ENCODE measurements around the gene KCND1.
"Not testable (repeated sequence)": the region's sequence is repeated elsewhere in the genome, so short reads cannot be mapped to it uniquely, and the experiment has no call there.

Gene KCND1
- 1.2 to 1.9 reads per million in 2 experiments for total RNA-seq

DNA sequence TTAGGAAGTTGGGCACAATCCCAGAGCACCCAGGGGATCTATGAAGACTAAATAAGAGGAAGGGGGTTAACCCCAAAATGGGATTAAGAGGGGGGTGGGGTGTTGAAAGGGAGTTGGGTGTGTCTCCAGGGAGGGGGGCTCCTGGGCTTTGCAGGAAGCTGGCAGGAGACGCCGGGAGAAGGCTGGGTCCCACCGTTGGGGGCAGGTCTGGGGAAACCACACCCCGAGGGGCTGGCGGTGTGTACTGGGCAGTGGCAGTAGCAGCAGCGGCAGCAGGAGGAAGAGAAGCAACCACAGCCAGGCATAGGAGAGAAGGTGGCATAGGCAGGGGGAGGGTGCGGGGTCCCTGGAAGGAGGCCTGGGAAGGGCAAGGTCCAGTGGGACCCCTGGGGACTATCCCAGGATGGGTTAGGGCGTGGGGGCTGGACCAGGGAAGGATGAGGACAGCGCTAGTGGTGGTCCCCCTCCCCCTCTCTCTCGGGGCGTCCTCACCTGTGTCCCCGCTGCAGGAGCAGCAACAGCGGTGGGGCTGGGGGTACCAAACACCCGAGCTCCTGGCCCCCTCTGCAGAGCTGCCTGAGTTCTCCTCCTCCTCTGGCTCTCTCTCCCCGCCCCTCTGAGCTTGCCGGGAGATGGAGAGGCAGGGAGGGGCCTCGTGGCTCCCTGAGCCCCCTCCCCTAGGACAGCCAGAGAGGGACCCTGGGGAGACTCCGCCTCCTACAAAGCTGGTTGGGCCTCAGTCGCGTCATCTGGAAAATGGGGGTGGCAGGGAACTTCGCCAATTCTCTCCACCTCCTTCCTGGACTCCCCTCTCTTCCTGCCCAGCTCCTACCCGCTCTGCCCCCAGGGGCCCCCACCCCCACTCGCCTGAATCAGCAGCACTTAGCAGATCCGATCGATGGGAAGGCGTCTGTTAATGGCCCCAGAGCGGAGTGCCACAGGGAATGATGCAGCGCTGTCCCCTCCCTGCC lies at the start of gene KCND1:
TSS of gene KCND1 (minus strand) at position 596 of the 971 bp plus-strand sequence. CDS start 1,573 bp downstream, outside the sequence.
- no peak for DNase-seq (ENCODE audit: low read depth)

DNA sequence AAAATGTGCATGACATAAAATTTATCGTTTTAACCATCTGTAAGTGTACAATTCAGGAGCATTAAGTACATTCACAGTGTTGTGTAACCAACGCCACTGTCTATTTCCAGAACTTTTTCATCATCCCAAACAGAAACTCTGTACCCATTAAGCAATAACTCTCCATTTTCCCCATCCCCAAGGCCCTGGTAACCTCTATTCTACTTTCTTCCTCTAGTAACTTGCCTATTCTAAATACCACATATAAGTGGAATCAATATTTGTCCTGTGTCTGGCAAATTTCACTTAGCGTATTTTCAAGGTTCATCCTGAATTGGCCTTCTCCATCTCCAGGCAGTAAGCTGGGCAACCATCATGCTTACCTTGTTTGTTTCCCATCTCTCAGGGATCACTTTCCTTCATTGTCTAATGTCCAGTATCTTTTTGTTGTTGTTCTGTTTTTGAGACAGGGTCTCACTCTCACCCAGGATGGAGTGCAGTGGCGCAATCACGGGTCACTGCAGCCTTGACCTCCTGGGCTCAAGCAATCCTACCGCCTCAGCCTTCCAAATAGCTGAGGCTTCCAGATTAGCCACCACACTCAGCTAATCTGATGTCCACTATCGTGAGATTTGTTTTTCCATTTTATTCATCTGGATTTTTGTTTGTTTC lies 48.1 kb upstream of the KCND1 start:
- DNase-seq (ENCODE audit: low read depth) = no peak

DNA sequence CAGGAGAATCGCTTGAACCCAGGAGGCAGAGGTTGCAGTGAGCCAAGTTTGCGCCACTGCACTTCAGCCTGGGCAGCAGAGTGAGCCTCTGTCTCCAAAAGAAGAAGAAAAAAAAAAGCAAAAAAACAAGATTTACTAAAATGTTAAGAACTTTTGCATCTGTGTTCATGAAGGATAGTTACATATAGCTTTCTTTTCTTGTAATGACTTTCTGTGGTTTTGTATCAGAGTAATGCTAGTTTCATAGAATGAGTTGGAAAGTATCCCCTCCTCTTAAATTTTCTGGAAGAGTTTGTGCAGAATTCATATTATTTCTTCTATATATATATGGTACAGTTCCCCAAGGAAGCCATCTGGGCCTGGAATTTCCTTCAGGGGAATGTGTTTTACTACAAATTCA lies 47.4 kb upstream of the KCND1 start:
- no peak for DNase-seq (ENCODE audit: low read depth)

DNA sequence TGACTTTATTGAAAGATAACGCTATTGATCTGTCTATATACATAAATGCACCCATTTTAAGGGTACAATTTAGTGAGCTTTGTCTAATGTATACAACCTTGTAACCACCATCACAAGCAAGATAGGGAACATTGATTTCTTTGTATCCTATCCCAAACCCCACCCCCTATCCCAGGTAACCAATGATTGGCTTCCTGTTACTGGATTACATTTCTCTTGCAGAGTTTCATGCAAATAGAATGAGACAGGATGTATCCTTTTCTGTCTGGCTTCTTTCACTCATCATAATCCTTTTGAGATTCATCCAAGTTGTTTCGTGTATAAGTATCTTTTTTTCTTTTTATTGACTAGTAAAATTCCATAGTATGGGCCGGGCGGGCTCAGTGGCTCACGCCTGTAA lies 32.1 kb upstream of the KCND1 start:
- no peak for DNase-seq (ENCODE audit: low read depth)

DNA sequence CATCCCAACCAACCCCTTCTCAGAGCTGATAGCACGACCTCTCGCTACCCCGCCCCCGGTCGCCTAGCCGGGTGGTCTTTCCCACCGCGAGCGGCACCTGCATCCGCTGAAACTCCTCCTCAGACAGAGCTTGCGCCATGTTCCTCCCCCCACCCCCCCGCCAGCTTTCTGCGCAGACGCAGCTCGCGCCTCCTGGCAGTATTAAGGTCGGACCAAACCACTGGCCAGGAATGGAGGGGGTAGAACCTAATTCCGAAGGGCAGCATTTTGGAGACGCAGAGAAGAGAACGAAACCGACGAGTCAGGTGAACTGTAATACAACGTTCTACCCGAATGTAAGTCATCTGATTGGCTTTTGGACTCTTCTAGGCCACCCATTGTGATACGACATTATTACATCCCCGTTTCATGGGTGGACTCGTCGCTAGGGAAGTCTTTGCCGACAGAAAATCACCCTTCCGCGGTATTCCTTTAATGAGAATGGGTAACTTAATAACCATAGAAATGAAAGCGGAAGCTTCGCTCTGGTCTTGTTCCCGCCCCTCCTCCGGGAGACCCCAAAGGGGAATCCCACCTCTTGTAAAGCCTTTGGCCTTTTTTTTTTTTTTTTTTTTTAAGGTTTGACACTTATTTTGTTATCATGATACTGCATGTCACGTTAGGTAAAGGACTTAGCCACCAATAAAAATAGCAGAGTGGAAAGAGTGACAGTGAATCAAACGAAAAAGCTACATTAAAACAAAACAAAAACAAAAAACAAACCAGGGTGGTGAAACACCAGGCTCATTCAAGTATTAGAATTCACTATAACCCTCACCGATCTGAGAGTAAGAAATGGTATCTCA lies 30.7 kb upstream of the KCND1 start, which contains the start of gene GRIPAP1:
TSS of gene GRIPAP1 (minus strand) at position 174 of the 845 bp plus-strand sequence. CDS start at position 139, 35 bp downstream.
- peak; percentile 68 for DNase-seq (ENCODE audit: low read depth)

DNA sequence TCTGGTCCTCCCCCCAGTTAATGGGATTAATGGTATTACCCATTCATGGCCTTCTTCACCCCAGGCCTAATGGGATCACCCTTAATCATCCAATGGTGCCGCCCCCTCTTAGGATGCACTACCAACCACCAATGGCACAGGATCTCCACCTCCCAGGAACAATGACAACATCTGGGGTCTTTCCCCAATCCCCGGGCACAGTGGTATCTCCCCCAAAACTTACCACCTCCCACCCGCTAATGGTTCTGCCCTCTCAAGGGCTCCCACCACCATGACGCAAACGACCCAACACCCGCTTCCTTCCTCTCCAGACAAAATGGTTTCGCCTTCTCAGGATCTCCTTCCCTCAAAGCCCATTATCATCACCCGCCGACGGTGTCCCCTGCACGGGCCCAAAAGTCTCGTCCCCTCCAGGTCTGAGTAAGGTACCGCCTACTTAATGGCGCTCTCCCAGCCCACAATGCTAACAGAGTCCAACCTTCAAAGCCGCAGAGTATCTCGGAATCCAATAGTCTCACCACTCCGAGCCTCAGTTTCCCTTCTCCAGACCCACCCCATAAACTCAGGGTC lies 30.0 kb upstream of the KCND1 start:
- DNase-seq (ENCODE audit: low read depth) = peak; percentile 47

DNA sequence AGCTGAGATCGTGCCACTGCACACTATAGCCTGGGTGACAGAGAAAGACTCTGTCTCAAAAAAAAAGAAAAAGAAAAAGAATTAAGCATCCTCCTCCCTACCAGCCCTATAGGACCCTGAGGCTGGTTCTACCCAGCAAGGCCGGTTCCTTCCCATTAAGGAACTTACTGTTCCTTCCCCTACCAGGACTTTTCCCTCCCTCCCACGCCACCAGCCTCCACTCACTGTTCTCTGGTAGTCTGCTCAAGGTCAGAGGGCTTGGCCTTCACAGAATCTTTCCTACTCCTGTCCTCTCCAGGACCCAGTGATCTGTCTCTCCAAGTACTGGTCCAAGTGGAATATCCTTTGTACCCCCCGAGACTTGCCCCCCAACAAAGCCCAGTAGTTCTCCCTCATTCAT lies 29.0 kb upstream of the KCND1 start:
- no peak for DNase-seq (ENCODE audit: low read depth)

DNA sequence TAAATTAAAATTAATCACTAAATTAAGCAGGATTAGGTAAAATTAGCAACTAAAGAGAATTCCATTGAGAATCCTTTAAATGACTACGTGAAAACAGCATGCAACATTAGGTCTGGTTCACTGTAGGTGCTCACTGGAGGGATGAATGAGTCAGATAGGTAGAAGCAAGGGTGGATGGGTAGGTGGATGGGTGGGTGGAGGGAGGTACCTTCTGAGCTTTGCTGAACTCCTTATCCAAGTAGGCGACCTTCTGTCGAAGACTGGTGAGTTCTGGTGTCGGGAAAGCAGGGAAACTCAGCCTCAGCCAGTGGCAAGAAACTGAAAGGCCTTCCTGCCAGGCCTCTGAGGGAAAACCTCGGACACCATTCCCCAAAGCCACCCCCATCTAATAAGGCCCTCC lies 27.4 kb upstream of the KCND1 start:
- DNase-seq (ENCODE audit: low read depth) = no peak

DNA sequence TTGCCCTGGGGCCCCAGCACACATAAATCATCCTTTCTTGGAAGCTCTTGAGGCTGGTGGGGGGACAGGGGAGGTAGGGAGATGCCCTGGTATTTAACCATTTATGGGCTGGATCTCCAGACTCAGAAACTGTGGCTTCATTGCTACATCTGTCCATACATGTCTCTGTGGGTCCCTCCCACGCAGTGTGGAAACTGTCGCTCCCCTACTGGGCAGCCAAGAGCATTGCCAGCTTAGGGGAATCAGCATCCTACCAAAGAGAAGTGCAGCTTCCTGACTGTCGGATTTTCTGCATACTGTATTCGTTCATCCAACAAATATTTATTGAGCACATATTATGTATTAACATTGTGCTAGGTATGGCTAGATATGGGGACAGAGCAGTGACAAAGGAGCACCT lies 26.7 kb upstream of the KCND1 start:
- no peak for DNase-seq (ENCODE audit: low read depth)

DNA sequence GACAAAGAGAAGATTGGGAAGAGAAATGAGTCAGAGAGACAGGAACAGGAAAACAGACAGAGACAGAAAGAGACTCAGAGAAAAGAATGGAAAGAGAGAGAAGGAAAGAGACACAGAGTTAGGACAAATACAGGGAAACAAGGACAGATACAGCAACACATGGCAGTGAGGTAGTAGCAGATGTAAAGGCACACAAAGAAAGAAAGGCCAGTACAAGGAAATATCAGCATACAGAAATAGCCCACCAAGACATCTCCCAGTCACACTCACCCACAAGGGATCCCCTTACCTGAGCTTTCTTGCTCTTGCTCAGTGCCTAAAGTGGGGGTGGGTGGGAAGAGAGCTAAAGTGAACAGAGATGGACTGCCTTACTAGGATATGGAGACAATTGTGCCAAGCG lies 26.2 kb upstream of the KCND1 start:
- DNase-seq (ENCODE audit: low read depth) = no peak

DNA sequence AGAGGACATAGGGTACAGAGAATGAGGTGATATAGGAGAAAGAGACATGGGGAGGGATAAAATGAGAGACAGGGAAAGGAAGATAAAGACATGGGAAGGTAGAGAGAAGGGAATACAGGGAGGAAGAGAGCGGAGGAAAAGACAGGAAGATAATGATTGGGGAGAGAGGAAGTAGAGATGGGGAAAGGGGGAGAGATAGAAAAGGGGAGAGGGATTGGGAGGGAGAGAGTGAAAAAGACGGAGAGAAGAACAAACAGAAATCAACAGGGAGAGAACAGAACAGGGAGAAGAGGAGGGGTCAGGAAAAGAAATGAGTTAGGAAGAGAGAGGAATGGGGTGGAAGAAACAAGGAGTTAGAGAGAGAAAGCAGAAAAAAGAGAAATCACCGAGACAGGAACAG lies 25.8 kb upstream of the KCND1 start:
- no peak for DNase-seq (ENCODE audit: low read depth)

DNA sequence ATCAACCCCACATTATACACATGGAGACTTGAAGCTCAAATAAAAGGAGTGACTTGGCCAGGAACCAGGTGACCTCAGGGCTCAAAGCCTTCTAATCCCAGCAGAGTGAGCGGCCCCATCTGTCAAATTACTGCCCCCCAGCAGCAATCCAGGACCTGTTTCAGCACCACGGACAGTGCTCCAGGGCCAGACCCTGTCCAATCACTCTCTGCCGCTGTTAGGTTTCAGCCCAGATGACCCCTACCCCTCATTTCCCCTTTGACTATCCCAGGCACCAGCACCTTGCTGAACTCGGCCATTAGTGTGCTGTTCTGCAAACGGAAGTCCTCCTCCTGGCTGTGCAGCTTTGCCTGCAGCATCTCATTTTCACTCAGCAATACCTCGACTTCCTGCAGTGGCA lies 25.3 kb upstream of the KCND1 start:
- DNase-seq (ENCODE audit: low read depth) = no peak

DNA sequence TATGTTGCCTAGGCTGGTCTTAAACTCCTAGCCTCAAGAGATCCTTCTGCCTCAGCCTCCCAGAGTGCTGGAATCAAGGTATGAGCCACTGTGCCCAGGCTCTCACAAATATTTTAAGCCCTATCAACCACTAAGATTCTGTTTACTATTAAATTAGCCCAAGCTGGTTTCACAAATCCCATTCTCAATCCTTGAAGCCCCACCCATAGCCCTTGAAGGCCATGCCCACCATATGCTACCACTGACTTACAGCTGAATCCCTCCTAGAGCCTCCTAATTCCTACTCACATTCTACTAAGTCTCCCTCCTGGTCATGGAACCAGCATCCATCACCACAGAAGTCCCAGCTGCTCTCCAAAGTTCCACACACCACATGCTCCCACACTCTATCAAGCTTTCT lies 20.7 kb upstream of the KCND1 start:
- no peak for DNase-seq (ENCODE audit: low read depth)

DNA sequence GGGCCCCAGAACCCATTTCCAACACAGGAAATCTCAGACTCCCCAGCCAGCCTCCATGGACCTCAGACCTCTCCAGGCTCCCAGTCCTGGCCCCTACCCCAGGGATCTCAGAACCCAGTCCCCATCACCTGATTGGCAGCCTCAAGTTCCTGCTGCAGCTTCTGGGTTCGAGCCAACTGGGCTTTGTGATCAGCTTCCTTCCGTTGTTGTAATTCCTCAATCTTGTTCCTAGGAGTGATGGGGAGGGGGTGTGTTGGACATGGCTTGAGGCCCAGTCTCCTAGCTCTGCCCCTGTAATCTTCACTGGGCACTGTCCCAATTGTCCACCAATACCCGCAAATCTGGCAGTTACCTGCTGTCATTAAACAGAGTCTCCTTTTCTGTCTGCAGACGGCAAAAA lies 17.8 kb upstream of the KCND1 start:
- no peak for DNase-seq (ENCODE audit: low read depth)

DNA sequence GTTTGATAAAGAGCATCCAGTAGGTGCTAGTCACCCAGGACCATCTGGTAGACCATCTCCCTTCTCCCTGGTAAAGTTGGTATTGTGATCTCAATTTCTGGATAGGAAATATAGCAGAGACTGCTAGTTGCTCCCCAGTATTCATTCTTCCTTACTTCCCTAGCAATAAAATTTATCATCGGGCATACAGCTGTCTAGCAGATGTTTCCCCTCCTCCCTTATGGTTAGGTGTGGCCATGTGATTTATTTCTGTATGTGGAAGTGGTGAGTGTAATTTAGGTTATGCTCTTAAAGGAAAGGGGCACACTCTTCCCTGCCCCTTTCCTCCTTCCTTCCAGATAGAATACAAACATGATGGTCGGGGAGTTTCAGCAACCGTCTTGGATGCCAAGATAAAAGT lies 12.3 kb upstream of the KCND1 start:
- DNase-seq (ENCODE audit: low read depth) = no peak

DNA sequence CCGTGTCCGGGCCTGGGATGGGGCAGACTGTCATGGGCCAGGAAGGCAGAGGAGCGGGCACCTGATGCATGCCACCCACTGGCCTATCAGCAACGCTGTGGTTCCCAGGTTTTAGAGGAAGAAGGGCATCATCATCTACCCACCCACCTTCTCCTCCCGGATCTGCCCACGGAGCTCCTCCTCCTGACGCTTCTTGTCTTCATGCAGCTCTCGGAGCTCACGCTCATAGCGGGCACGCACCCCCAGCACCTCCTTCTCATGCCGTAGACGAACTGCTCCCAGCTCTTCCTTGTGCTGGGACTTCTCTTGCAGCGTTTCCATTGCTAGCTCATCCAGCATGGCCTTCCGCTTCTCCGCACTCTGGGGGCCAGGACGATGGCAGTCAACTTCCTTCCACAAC lies 11.4 kb upstream of the KCND1 start:
- DNase-seq (ENCODE audit: low read depth) = no peak

DNA sequence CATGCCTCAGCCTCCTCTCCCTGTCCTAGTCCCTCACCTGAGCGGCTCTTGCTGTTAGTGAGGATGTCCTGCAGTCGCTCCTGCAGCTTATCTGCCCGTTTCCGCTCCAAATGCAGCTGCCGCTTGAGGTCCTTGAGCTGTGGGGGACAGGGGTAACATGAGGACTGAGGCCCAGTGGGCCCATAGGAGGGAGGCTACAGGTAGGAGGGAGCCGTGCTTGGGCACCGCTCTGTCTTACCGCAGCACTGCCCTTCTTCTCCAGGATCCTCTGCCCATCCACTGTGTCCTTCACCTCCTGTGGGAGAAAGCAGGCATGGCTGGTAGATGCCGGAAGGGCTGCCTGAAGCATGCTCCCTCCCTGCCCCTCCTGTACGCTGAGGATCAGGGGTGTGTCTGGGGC lies 9.5 kb upstream of the KCND1 start:
- no peak for DNase-seq (ENCODE audit: low read depth)

DNA sequence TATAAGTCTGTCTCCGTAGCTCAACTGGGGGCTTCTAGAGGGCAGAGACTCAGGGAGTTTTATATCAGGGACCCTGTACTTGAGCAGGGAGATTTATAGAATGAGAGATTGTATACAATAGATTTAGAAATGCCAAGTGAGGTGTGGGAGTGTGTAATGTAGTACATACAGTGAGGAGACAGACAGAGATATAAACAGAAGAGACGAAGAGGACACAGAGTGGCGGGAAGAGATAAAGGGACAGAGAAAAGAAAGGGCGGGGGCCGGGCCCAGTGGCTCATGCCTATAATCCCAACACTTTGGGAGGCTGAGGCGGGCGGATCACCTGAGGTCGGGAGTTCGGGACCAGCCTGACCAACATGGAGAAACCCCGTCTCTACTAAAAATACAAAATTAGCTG lies 8.7 kb upstream of the KCND1 start:
- not testable (repeated sequence) for DNase-seq (ENCODE audit: low read depth)

DNA sequence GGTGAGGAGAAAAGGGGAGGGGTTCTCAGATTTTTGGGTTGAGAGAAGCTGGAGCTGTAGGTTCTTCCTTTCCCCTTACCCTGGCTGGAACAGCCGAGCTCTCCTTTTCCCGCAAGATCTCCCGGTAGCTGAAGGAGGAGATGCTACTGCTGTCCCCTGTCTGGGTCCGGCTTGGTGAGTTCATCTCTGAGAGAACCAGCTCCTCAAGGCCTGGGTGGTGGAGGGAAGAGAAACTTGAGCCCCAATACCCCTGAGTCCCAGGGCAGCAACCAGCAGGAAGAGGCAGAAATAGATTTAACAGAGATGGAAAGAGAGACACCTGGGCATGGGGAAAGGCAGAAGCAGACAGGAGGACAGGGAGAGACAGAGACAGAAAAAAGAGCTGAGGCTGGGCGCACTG lies 6.6 kb upstream of the KCND1 start:
- DNase-seq (ENCODE audit: low read depth) = no peak

DNA sequence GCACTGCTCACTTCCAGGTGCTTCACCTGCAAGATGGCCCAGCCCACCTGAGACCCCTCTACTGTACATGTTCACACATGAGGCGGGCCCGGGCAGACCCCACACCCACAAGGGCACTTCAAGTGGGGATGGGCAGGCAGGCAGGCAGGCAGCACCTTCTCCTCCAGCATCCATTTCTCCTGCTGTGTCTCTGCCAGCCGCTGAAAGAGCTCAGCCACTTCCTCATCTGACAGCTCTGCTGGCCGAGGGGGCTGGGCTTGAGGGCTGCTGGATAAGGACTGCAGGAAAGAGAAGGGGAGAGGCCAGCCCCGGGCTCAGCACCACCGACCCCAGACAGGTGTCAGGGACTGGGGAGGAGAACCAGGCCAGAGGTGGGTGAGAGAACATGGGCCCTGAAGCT lies 4.4 kb upstream of the KCND1 start:
- no peak for DNase-seq (ENCODE audit: low read depth)

DNA sequence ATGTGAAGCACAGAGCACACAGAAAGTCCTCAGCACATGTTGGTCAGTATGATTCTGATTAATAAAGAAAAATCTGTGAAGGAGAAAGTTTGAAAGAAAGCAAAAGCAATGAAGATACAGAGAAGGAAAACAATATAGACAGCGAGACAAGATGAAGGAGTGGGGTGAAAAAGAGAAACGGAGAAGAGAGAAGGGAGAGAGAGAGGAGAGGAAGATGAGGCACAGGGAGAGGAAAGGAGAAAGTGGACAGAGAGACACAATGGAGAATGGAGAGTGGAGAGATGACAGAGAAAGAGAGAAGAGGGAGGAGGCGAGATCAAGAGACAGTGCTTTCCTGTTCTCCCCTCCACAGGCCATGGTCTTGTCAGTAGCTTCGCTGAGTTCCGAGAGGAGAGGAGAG lies 3.9 kb upstream of the KCND1 start:
- no peak for DNase-seq (ENCODE audit: low read depth)

DNA sequence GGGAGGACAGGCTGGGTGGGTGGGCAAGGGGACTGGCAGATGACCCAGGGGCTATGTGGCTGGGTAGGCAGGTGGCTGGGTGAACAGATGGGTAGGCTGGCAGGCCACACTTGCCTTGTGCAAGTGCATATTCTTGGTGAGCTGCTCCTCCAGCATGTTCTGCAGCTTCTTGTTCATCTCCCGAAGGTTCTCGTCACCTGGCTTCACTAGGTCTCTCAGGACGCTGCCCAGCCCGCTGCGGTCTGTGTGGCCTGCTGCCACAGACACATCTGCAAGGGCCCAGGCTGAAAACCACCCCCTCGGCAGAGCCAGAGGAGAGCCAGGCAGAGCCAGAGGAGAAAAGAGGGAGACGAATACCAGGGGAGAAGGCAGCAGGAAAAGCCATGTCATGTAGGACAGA lies 3.4 kb upstream of the KCND1 start:
- no peak for DNase-seq (ENCODE audit: low read depth)
